ACC112 (cell line): Measurements from ENCODE around the gene VSIG10L2.

Experiments
- H2AFZ ChIP-seq: fragments of 200-600 bp; sonication (generic); one replicate; pipeline ENCODE4 v1.6.0; 2017; ENCODE audit warnings: antibody characterized with exemption, low read length; ENCODE audit not compliant: unreplicated experiment
- H3K27ac ChIP-seq: fragments of 200-600 bp; sonication (generic); 2 replicates; pipeline ENCODE4 v1.5.1; 2014; ENCODE audit warnings: low read depth, mild to moderate bottlenecking, antibody characterized with exemption, low read length, moderate library complexity
- H3K27me3 ChIP-seq: fragments of 200-600 bp; sonication (generic); 2 replicates; pipeline ENCODE4 v1.6.1; 2014; ENCODE audit warnings: mild to moderate bottlenecking, antibody characterized with exemption, low read length, moderate library complexity, mixed read lengths; ENCODE audit not compliant: insufficient read depth
- H3K36me3 ChIP-seq: fragments of 200-600 bp; sonication (generic); 2 replicates; pipeline ENCODE4 v1.6.1; 2016; ENCODE audit warnings: mild to moderate bottlenecking, antibody characterized with exemption, low read length, moderate library complexity, mixed read lengths; ENCODE audit not compliant: insufficient read depth
- H3K4me1 ChIP-seq: fragments of 200-600 bp; sonication (generic); one replicate; pipeline ENCODE4 v1.6.1; 2016; ENCODE audit warnings: low read length, mixed read lengths; ENCODE audit not compliant: insufficient read depth, unreplicated experiment, control insufficient read depth
- H3K4me3 ChIP-seq: fragments of 200-600 bp; sonication (generic); 2 replicates; pipeline ENCODE4 v1.5.1; 2014; ENCODE audit warnings: mild to moderate bottlenecking, low read depth, low read length
- H3K79me2 ChIP-seq: fragments of 200-600 bp; sonication (generic); one replicate; pipeline ENCODE4 v1.6.0; 2016; ENCODE audit warnings: low read length; ENCODE audit not compliant: control insufficient read depth, unreplicated experiment, insufficient read depth

The VSIG10L2 gene

DNA sequence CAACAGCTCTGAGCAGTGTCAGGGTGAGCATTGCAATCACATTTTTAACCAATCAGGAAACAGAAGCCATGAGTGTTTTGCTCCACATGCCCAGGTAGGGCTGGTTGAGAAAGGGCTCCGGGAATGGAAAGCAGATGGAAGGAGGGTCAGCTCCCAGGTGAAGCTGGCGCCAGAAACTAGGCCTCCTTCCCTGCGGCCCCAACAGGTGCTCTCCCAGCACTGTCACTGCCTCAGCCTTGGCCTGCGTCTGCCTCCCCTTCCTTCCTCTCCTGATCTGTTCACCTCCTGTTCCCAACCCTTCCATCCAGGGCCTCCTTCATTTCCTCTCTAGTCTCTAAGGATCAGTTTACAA, 4.6 kb upstream of the VSIG10L2 start:
- H3K27ac ChIP-seq: no peak overlapping the region
- no peak overlapping the region for H3K4me3 ChIP-seq
- no peaks in the 10 kb centered on the region for H3K27me3 ChIP-seq
- no peaks in the 10 kb centered on the region for H3K79me2 ChIP-seq
- no peaks in the 10 kb centered on the region for H3K36me3 ChIP-seq
- H3K4me1 ChIP-seq: no peaks in the 10 kb centered on the region
- no peak overlapping the region for H2AFZ ChIP-seq

DNA sequence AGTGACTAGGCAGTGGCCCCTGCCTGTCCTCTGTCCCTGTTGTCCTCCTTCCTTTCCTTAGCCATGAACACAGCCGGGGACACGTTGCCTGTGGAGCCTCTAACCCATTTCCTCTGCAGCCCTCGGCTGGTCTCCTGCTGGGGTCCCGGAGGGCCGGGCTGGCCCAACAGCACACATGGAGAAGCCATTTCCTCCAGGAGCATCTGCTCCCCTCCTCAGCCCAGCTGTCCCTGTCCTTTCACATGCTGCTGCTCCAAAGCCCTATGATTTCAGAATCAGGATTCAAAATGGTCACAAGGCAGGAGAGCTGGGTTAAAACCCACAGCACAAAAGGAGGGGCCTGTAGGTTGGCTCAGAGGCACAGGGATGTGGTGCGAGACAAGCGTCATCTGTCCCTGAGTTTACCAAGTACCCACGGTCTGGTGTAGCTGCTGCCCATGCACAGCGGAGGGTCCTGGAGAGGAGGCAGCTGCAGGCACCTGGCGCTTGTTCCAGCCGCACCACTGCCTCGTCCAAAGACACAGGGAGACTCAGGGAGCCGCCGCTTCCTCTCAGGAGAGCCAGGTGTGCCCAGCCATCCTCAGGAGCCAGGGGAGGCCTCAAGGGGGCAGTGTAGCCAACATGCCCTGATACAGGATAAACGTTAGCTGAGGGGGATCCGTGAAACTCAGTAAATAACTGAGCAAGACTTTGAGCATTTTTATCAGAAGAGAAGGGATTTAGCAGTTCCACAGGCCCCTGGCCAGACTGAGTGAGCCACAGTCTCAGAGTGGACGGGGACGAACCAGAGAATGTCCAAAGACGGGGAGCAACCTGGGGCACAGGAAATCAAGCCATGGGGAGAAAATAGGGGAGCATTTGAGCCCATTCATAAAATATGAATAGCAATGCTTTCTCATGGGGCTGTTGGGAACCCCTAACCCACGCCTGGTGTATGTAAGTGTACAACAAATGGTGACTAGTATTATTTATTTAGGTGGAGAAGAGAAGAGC, 3.9 kb upstream of the VSIG10L2 start:
- Histone ChIP-seq H3K27me3 (no peaks in the 10 kb centered on the region), H3K79me2 (no peaks in the 10 kb centered on the region), H3K4me1 (no peaks in the 10 kb centered on the region), H3K36me3 (no peaks in the 10 kb centered on the region), H2AFZ (no peak overlapping the region), H3K27ac (no peak overlapping the region), H3K4me3 (no peak overlapping the region)

GRCh38 chr11:125942771-125943428, 2.9 kb upstream of the VSIG10L2 start:
- Histone ChIP-seq H3K27me3 (no peaks in the 10 kb centered on the region), H3K79me2 (no peaks in the 10 kb centered on the region), H3K4me1 (no peaks in the 10 kb centered on the region)

DNA sequence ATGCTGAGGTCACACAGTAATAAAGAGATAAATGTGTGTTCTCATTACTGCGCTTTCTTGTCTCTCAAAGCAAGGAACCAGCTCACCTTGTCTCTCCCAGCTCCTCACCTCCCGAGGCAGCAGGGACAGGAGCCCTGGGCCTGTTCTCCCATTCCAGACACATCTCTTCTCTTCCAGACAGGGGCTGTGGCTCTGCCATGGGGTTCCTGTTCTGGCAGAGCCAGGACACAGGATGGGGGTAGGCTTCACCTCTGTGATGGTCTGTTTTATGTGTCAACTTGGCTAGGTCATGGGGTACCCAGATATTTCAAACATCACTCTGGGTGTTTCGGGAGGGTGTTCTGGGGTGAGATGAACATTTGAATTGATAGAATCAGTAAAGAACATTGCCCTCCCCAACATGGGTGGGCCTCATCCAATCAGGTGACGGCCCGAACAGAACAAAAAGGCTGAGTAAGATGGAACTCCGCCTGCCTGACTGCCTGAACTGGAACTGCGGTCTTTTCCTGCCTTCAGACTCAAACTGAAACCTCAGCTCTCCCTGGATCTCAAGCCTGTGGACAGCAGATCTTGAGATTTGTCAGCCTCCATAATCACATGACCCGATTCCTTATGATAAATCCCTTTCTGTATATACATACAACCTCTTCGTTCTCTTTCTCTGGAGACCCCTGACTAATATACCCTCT, 2.0 kb upstream of the VSIG10L2 start:
- H3K4me3 ChIP-seq: no peak overlapping the region
- no peaks in the 10 kb centered on the region for H3K4me1 ChIP-seq
- no peaks in the 10 kb centered on the region for H3K36me3 ChIP-seq
- no peak overlapping the region for H2AFZ ChIP-seq
- no peak overlapping the region for H3K27ac ChIP-seq
- no peaks in the 10 kb centered on the region for H3K79me2 ChIP-seq
- H3K27me3 ChIP-seq: no peaks in the 10 kb centered on the region

More at GRCh38 chr11:125942771-125943428, 2.9 kb upstream of the VSIG10L2 start:
- Histone ChIP-seq H3K36me3 (no peaks in the 10 kb centered on the region), H3K27ac (no peak overlapping the region), H2AFZ (no peak overlapping the region), H3K4me3 (no peak overlapping the region)

DNA sequence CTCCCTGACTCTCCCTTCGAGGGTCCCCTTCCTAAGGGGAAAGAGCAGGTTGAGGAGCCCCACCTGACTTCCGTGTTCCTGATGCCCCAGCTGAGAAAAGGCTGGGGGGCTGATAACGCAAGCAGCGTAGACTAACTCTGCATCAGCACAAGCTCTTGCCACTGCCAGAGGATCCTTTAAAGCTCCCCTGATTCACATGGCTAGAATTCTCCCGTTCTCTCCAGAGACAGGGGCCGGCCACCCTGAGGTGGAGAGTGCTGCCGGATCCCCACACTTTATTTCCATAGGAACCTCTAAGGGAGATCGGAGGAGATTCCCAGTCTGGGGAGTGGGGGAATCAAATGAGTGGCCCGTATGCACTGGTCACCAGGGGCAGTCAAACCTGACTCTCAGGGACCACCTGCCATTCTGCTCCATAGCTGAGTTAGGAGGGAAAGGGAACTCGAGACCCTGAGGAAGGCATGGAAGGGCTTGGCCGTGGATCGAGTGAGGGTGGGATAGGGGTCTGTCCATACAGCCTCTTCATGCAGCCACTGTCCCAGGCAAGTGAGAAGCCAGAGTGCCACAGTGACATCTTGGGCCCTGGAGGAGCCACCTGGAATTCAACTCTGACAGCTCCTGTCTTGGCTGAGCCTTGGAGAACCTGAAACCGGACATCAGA, 1.4 kb upstream of the VSIG10L2 start:
- Histone ChIP-seq H3K4me3 (no peak overlapping the region), H2AFZ (no peak overlapping the region), H3K79me2 (no peaks in the 10 kb centered on the region), H3K27me3 (no peaks in the 10 kb centered on the region), H3K36me3 (no peaks in the 10 kb centered on the region), H3K27ac (no peak overlapping the region), H3K4me1 (no peaks in the 10 kb centered on the region)

DNA sequence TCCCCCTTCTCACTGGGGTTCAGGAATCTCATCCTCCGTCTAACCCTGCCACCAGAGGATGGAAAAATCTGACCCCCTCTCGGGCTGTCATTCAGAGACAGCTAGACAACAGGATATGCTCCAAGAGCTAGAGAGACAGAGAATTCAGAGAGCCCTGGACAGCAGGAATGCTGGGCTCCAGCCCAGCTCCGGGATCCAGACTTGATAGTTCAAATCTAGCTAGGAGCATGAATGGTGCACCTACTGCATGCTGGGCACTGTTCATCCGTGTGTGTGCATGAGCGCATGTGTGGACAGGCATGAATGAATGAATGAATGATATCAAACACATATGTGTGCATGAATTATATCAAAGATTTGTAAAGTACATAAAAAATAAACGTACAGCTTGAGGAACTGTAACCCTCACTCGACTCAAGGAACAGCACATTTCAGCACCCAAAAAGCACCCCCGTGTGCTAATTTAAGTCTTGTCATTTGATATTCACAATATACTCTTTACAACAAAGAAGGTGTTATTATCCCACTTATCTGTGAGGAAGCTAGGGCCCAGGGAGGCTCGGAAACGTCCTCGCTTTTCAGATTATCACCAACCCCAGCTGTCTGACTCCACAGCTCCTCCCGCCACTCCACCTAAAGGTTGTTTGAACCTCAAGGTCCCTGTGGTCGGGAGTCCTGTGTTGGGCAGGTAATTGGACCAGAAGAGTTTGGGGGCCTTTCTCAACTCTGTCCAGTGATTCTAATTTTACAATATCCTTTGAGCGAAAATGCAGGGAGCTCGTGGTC, 640 bp upstream of the VSIG10L2 start:
- no peaks in the 10 kb centered on the region for H3K4me1 ChIP-seq
- H3K27ac ChIP-seq: no peak overlapping the region
- H3K79me2 ChIP-seq: no peaks in the 10 kb centered on the region
- H3K4me3 ChIP-seq: no peak overlapping the region
- H2AFZ ChIP-seq: no peak overlapping the region
- no peaks in the 10 kb centered on the region for H3K36me3 ChIP-seq
- H3K27me3 ChIP-seq: no peaks in the 10 kb centered on the region

GRCh38 chr11:125946712-125947418, 1.0 kb downstream of the VSIG10L2 start:
- Histone ChIP-seq H3K27me3 (no peaks in the 10 kb centered on the region), H3K4me1 (peaks cover 9% of the 10 kb centered on the region), H3K27ac (no peak overlapping the region), H3K79me2 (no peaks in the 10 kb centered on the region), H3K36me3 (no peaks in the 10 kb centered on the region), H3K4me3 (no peak overlapping the region), H2AFZ (no peak overlapping the region)

GRCh38 chr11:125947419-125948277, 1.8 kb downstream of the VSIG10L2 start:
- Histone ChIP-seq H3K27me3 (no peaks in the 10 kb centered on the region), H3K36me3 (no peaks in the 10 kb centered on the region), H2AFZ (no peak overlapping the region), H3K4me1 (peaks cover 9% of the 10 kb centered on the region), H3K27ac (no peak overlapping the region), H3K79me2 (no peaks in the 10 kb centered on the region), H3K4me3 (no peak overlapping the region)
